ENCODE results near the gene ADCY7.

The ADCY7 gene

GRCh38 chr16:50313596-50314478 is 47.5 kb downstream of the ADCY7 start:
- Histone ChIP-seq H3K27ac (no peak overlapping the region), H3K9me3 (ENCODE audit: severe bottlenecking) (no peaks in the 10 kb centered on the region), H3K36me3 (peaks cover 62% of the 10 kb centered on the region), H3K4me3 (ENCODE audit: low read depth, low read length) (no peak overlapping the region), H3K27me3 (ENCODE audit: insufficient read depth, low read depth, severe bottlenecking) (no peaks in the 10 kb centered on the region)
- DNase-seq, result no peak
- TF ChIP-seq CTCF (IDR thresholded peaks at IDR 0.05; ENCODE audit: low read depth, low read length), result no peak

- no peak overlapping the region for H3K27ac ChIP-seq
- no peak for TF ChIP-seq CTCF (IDR thresholded peaks at IDR 0.05; ENCODE audit: low read depth, low read length)
These were observed 48.3 kb downstream of the ADCY7 start for GRCh38 chr16:50314665-50315064.

GRCh38 chr16:50315346-50315997 is 49.1 kb downstream of the ADCY7 start:
- Histone ChIP-seq H3K36me3 (peaks cover 79% of the 10 kb centered on the region), H3K27me3 (ENCODE audit: insufficient read depth, low read depth, severe bottlenecking) (no peaks in the 10 kb centered on the region), H3K27ac (0 out of 2 replicates have a peak overlapping the region, but pooled peaks have one; percentile 8), H3K9me3 (ENCODE audit: severe bottlenecking) (no peaks in the 10 kb centered on the region), H3K4me3 (ENCODE audit: low read depth, low read length) (no peak overlapping the region)
- TF ChIP-seq CTCF (IDR thresholded peaks at IDR 0.05; ENCODE audit: low read depth, low read length), result no peak
- DNase-seq, result no peak

More at GRCh38 chr16:50314665-50315064, 48.3 kb downstream of the ADCY7 start:
- Histone ChIP-seq H3K9me3 (ENCODE audit: severe bottlenecking) (no peaks in the 10 kb centered on the region), H3K4me3 (ENCODE audit: low read depth, low read length) (no peak overlapping the region), H3K36me3 (peaks cover 71% of the 10 kb centered on the region), H3K27me3 (ENCODE audit: insufficient read depth, low read depth, severe bottlenecking) (no peaks in the 10 kb centered on the region)
- DNase-seq, result no peak

- Histone ChIP-seq H3K27ac (no peak overlapping the region), H3K9me3 (ENCODE audit: severe bottlenecking) (no peaks in the 10 kb centered on the region), H3K4me3 (ENCODE audit: low read depth, low read length) (no peak overlapping the region), H3K27me3 (ENCODE audit: insufficient read depth, low read depth, severe bottlenecking) (no peaks in the 10 kb centered on the region), H3K36me3 (peaks cover 87% of the 10 kb centered on the region)
- TF ChIP-seq CTCF (IDR thresholded peaks at IDR 0.05; ENCODE audit: low read depth, low read length), result no peak
- no peak for DNase-seq
These were observed 49.9 kb downstream of the ADCY7 start for GRCh38 chr16:50316102-50316847.

GRCh38 chr16:50316848-50317630 is 50.7 kb downstream of the ADCY7 start:
- no peak for TF ChIP-seq CTCF (IDR thresholded peaks at IDR 0.05; ENCODE audit: low read depth, low read length)
- Histone ChIP-seq H3K27ac (no peak overlapping the region), H3K9me3 (ENCODE audit: severe bottlenecking) (no peaks in the 10 kb centered on the region), H3K36me3 (peaks cover 93% of the 10 kb centered on the region), H3K4me3 (ENCODE audit: low read depth, low read length) (no peak overlapping the region), H3K27me3 (ENCODE audit: insufficient read depth, low read depth, severe bottlenecking) (no peaks in the 10 kb centered on the region)
- DNase-seq, result no peak

All from WERI-Rb-1 (cell line).